GM12801 (cell line): Measurements from ENCODE around the gene ZNF821.

ENCODE experiments used
- CTCF ChIP-seq: IDR thresholded peaks from one replicate; pipeline ENCODE4 v1.5.1; 2011; ENCODE audit warnings: control low read depth; ENCODE audit not compliant: insufficient read length; ENCODE audit errors: extremely low read depth

The ZNF821 gene

DNA sequence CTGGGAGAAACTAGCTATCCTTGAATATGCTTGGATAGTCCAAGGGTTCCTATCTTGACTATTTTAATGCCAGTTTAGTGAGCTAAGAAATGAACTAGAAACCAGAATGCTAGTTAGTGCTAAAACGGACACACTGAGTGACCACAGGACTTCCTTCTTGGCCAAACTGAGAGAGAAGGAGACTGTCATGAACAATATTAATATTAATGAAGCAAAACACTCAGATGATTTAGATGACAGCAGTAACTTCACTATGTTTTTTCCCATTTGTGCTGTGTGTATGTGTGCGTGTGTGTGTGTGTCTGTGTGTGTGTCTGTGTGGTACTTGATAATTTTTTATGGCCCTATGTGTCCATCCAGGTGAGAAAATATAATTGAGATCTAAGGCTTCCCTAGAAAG, 40.4 kb downstream of the ZNF821 start:
- TF ChIP-seq CTCF = no peak

- TF ChIP-seq CTCF = no peak
Measured at GRCh38 chr16:71840052-71840451, 43.9 kb downstream of the ZNF821 start.

GRCh38 chr16:71837150-71837549, 46.8 kb downstream of the ZNF821 start:
- no peak for TF ChIP-seq CTCF

DNA sequence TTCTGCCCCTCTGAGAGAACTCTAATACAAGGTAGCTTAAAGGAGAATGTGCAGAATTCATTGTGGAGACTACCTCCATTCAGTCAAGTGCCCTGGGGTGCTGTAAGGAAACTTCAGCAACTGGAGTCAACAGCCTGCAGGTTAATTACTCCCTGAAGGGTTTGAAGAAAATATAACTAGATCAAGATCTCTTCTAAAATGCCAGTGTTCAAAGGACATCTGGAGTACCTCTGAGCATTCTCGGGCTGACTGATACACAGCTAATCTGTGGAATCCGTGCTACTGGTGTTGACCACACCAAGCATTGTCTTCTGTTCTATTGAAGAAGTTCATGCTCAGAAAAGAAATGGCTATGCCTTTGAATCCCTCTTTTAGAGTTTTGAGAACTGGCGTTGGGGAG, 49.7 kb downstream of the ZNF821 start:
- no peak for TF ChIP-seq CTCF

- no peak for TF ChIP-seq CTCF
Measured at GRCh38 chr16:71830359-71830758, 53.6 kb downstream of the ZNF821 start.

DNA sequence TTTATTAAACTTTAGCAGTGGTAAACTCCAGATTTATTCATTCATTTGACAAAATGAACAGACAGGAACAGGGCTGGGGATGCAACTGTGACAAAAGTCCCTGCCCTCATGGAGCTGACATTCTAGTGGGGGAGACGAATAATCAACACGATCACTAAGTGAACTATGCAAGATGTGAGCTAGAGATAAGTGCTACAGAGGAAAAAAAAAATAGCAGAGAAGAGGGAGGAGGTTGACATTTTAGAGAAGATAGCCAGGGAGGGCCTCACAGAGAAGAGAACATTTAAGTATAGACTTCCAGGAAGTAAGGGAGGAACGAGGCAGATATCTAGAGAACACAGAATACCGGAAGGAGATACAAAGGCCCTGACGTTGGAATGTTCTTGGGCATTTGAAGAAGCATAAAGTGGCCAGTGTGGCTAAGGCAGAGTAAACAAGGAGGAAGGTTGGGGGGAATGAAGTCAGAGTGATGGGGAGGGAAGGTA, 57.4 kb downstream of the ZNF821 start:
- TF ChIP-seq CTCF = no peak

DNA sequence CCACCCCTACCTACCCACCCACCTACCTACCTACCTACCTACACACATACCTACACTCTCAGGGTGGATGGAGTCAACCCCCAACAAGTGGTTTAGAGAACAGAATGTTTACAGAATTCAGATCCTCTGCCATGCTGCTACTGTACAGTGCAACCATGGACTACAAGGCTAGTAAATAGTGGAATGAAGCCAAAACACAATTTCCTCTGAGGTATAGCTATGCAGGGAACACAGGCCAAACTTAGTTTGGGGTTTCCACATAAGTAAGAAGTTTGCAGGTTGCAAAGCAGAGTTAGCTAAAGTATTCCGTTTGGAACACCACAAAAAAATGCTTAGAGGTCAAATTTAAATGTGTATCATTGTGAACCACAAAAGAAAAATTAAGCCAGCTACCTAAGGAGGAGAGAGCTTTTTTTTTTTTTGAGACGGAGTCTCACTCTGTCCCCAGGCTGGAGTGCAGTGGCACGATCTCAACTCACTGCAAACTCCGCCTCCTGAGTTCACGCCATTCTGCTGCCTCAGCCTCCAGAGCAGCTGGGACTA, 72.7 kb downstream of the ZNF821 start:
- no peak for TF ChIP-seq CTCF
